NCI-H446 treated with DMSO at 0.1 percent for 48 hours (cell line): ENCODE measurements around the gene ZNF407.

Experiments used
- DNase-seq: peaks from one replicate; lab custom pipeline; 2025; lab: John Stamatoyannopoulos, UW

Gene ZNF407

DNA sequence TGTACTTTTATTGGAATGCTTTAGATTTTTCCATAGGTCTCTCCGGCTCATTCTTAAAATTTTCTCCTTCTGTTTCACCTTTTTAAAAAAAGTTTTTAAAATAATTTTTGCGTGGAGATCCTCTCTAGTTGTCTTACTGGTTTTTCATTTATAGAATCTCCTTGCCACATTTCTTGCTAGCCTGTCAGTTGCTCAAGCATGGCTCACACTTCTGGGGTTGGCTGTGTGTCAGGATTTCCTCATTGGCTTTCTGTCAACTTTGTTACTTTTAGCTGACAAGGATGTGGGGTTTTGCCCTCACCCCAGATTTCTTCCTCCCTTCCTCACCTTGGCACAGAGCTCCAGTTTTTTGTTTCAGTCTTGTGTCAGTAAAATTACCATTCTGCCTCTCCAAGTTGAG is 124.6 kb downstream of the ZNF407 start:
- DNase-seq, result no peak

DNA sequence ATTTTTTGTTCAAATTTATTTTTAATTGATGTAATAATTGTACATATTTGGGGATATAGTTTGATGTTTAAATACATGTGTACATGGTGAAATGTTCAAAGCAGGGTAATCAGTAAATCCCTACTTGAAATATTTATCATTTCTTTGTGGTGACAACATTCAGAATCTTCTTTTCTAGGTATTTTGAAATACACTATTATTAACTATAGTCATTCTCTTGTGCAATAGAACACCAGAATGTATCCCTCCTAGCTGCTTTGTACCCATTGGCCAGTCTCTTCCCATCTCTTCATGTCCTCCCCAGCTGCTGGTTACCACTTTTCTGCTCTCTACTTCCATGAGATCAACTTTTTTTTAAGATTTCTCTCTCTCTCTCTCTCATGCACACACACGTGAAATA is 126.5 kb downstream of the ZNF407 start:
- DNase-seq, result no peak

DNA sequence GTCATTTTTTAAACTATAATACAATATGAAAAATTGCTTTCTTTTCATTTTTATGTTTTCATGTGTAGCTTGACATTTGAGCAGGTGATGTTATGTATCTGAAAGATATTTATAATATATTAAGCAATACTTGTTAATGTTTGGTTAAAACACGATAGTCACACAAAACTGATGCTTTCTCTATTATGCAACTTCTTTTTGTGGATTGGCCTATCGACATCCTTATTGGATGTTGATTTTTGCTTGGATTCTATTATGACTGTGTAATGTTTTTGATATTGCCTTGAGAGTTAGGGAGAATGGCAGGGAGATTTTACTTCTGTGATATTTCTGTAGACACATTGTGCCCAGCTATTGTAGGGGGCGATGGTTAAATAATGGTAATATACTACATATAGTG is 128.0 kb downstream of the ZNF407 start:
- DNase-seq, result no peak

DNA sequence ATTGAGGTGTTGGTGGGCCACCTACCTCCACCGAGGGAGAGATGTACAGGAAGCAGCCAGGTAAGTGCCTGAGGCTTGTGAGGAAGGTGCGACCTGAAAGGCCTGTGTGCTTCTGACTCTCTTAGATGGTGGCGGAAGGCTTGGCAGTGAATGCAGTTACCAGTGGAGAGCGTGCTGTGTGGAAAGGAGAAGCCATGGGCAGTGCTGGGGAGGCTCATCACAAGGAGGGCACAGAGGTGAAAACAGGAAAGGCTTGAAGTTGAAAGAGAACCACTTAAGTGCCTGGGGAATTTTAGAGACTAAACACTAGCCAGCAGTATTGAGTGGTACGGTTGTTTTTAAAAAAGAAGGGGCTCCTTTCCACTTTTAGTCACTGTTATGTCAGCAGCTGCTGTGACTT is 130.9 kb downstream of the ZNF407 start:
- DNase-seq, result no peak

DNA sequence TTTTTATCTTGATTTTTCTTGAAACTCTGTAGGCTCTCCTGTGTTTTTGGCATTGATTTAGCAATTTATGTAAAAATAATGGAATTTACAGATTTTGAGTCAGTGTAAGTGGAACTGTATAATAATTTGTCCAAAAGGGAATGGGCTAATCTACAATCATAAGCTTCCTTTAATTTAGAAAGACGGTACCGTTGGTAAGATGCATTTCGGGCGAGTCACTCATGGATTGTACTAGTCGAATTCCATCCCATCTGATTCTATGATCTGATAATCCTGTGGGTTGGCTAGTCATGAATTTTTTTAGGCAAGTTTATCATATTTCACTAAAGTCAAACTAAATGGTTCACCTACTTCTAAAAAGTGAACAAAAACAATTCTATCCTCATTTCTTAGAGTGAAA is 133.4 kb downstream of the ZNF407 start:
- DNase-seq, result no peak

DNA sequence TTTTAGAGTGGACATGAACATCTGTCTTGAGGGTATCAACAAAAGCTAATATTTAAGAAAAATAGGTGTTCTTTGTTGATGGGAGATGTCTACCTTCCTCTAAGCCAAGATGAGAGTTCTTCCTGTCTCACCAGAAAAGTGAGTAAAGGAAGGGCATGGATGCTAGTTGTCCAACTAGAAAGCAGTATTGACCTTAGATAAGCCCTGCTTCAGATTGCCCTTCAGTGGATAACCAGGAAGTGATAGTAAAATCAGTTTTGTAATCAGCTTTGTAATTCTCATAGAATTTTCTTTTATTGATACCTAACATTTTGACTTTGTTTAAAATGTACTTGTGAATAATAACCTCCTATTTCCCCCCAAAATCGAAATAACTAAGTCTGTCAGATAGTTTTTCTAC is 134.7 kb downstream of the ZNF407 start:
- no peak for DNase-seq

DNA sequence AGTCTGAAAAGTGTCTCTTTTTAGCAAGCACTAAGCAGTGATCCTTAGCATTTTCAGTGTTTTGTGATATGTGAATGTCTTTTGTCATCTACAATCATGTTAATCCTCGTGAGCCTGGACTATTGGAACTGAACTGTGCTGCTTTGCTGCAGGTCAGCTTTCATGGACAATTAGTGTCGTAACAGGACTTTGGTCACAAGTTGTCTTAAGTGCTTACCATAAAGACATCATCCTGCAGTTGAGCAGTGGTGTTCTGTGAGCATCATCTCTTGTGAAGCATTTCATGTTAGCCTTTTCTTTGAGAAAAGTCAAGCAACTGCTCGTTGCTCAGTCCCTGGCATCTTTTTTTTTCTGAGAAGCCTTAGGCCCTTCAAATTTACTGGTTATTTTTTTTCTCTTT is 135.9 kb downstream of the ZNF407 start:
- no peak for DNase-seq

DNA sequence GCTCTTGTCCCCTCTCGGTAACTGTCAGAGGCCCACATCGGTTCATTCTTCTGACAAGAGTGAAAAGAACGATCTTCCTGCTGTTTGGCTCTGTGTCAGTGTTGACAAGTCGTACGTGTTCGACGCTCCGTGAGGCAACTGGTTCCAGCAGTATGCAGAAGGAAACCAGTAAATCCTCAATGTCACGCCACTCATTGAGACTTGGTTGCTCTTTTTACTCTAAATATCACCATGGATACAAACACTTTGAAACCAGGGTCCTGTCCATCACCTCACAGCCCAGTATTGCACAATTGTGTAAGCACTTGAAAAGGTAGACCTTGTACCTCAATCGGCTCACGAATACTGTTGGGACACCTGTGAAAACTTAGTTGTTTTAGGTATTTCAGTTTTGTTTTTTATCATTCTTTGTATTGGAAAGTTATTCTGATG is 136.4 kb downstream of the ZNF407 start:
- no peak for DNase-seq

DNA sequence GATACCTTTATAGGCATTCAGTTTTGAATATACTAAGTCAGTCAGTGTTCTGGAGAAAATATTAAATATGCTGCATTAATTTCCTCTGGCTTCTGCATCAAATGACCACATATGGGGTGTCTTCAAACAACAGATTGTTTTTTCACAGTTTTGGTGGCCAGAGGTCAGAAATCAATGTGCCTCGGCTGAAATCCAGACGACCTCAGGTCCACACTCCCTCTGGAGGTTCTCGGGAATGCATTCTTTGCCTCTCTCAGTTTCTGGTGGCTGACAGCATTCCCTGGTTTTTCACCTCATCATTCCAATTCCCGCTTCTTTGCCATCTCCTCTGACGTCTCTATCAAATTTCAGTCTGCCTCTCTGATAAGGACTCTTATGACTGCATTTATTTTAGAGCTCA is 142.3 kb downstream of the ZNF407 start:
- no peak for DNase-seq

DNA sequence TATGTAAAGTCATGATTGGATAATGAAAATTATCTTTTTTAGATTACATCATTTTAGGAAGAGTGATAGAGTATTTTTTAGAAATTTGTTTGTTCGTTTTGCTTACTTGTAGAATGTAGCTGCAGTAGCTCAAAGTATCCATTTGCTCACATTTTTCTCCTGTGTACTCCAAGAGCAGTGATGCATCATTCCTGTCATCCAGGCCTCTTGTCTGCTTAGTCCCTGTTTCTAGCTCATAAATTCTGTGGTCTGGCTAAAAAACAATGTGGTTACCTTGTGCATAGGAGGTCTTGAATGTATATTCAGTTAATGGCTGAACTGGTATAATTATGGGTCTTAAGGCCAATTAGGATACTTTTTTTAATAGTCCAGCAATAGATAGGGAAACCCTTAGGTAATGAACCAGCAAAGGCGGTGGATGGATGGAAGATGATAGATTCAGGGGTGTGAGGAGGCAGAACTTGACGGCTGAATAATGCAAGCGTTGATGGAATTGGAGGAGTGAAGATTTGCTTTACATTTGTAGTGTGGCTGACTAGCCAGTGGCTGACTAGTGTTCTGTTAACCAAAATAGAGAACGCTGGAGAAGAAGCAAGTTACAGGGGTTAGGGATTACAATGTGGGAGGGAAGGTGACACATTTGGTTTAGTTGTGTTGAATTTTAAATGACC is 145.0 kb downstream of the ZNF407 start:
- DNase-seq, result no peak

DNA sequence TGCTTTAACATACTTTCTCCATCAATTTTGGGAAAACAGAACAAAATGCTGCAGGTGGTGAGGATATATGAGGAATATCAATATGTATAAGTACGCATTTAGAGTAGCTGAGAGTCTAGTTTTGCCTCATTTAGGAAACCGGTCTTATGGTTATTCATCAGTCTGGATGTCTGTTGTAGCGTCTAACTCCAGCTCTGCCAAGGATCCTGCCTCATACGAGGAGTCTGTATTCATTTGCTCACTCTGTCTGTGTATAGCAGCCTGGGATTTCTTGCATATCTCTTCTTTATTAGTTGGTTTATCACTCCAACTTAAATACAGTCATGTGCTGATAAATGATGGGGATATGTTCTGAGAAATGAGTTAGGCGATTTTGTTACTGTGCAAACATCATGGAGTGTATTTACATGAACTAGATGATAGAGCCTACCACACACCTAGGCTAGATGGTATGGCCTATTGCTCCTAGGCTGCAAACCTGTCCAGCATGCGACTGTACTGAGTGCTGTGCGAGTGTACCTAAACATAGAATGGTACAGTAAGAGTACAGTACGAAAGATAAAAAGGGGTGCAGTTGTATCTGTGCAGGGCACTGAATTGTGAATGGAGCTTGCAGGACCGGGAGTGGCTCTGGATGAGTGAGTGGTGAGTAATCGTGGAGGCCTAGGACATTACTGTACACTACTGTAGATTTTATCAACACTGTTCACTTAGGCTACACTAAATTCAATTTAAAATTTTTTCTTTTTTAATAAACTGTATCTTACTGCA is 148.1 kb downstream of the ZNF407 start:
- DNase-seq, result no peak

DNA sequence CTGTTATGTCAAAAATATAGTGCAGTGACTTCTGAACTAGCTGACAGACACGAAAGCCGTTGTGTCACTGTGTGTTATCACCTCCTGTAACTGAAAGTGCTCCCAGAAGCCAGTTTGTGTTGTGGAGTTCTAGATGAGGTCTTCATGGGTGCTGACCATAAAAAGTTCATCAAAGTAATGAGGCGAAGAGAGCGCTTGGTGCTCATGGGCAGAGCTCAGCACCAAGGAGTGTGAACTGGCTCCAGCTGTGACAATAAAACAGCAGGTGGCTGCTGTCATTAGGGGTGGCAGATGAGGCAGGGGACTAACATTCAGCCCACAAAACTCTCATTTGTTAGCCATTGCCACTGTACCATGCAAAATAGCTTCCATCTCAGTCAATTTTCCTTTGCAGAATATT is 151.1 kb downstream of the ZNF407 start:
- DNase-seq, result no peak

DNA sequence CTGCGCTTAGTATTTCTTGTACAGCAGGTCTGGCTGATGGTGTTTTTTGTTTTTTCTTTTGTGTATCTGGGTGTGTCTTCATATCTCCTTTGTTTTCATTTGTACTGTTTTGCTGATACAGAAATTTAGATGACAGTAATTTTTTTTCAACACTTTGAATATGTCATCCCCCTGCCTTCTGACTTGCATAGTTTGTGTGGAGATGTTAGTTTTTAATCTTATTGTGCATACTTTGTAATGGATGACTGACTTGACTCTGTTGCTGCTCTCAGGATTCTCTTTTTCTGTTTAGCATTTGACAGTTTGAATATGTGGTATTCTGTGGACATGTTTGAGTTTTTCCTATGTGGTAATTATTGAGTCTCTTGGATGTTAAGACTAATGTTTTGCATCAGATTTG is 161.3 kb downstream of the ZNF407 start:
- no peak for DNase-seq

DNA sequence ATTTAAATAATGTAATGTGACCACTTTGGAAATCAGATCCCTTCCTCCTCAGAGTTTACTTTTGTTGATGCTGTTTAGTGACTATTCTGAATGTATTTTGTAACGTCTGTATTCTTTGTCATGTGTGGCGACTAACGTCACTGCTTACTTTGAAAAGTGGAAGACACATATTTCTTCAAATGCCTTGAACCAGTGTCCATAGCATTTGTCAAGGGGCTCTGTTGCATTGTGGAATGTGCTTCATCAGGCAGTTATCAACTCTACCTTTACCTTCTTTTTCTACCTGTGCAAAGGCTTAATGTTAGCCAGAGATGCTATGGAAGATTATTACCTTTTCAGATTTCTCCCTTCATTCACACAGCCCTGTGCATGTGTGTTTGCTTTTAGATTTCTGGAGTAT is 162.4 kb downstream of the ZNF407 start:
- DNase-seq, result no peak

DNA sequence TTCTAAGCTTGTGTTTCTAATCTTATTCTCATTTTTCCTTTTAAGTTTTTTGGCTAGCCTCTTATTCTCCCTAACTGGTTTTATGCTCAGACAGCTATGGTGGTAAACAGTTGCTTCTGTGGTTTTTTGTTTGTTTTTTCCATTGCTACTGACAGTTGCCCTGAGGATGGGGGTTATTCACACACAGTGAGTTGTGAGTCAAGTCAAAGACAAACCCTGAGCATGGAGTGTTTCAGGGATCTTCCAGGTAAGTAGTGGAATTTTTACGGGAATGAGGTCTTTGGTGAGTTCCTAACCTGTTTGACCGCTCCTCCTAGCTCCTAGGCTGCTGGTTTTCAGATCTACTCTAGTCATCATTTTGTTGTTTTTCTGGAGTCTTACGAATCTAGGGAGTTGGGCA is 162.8 kb downstream of the ZNF407 start:
- DNase-seq, result no peak

DNA sequence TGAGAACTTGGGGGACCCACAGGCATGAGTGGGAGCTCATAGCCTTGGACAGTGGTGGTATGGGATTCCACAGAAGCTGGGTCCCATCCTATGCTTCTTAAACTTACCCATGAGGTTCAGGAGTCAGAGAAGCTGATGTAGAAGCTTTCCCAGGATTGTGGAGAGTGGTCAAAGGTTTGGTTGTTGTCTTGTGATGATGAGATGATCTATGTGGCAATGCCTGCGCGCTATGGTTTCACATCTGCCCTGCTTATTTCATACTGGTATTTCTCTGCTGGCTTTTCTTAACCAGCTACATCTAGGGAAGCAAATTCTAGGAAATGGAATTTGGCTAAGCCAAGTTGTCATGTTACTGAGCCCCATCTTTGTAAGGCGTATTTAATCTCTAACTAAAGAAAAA is 168.6 kb downstream of the ZNF407 start:
- no peak for DNase-seq

DNA sequence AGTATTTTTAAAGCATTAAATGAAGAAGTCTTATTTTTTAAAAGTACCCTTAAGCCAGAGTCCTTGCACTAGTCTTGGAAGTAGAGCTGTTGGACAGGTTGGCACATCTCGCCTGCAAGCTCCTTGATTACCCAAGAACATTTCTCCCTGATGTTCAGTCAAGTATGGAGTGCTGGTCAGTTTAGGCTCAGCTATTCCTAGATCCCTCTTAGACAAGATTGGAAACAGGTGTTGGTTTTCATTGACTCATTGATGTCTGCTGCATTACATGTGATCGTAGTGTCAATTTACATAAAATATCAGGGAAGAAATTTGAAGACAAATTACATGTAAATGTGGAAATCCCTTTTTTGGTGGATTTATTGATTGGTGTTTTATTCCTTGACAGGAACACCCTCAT is 170.4 kb downstream of the ZNF407 start:
- DNase-seq, result no peak

DNA sequence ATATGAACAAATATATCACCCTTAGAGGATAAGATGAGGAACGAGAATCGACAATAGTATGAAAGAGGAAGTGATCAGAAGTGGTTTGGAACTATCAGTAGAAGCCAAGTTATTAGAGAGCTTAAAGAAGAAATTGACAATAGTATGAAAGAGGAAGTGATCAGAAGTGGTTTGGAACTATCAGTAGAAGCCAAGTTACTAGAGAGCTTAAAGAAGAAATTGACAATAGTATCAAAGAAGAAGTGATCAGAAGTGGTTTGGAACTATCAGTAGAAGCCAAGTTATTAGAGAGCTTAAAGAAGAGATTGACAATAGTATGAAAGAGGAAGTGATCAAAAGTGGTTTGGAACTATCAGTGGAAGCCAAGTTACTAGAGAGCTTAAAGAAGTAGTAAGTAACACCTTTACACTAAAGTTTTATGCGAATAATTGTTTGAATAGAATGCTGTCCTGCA is 175.5 kb downstream of the ZNF407 start:
- DNase-seq, result no peak

DNA sequence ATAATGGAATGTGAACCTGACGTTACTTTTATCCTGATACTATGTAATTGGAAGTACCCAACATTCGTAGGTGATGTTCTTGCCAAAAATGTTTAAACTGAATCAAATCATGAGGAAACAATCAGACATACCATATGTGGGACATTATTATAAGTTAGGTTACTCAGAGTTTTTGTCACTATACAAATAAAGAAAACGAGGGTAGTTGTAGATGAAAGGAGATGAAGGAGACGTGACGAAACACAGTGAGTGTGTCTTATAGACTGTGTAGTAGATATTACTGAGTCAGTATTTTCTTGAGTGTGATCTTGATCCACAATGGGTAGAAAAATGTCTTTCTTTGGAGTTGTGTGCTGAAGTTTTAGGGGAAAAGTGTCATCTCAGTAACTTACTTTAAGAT is 176.8 kb downstream of the ZNF407 start:
- no peak for DNase-seq

DNA sequence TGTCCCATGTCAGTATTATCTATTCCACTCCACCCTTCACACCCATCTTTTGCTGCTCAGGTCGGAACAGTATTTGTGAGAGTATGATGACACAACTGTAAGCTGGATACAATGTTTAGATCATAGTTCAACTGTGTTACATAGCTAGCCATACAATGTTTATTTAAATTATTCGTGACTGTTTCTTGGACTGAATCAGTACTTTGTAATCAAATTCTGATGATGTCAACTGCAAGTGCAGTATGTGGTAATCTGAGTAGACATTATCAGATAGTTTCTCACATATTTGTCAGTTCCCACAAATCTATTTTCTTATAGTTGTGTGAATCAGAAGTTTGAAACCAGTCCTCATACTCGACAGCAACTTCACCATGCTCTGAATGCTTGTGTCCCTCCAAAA is 177.6 kb downstream of the ZNF407 start:
- DNase-seq, result no peak

DNA sequence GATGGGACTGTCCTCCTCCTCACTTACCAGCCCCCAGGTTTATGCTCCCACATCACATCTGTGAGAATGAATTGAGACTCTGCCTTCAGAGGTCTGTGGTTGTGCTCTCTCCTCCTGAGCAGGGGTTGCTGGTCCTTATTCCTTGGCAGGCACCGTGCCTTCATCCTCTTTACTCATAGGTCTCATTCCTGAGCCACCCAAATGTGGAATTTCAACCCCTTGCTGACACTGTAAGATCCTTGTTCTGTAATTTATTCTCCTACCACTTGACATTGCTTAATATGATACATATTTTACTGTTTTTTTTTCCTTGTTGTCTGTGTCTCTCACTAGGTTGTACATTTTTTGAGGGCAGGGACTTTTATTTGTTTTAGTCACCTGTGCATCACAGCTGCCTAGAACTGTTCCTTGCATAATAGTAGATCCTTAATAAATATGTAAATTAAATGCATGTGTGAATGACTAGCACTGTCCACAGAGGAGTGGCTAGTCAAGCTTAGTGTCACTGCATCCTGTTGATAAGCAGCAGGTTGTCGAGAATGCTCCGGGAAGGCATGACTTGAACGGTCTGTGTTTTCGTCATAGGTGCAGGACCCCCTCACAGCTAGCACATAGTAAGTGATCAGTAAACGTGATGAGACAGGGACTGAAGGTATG is 180.6 kb downstream of the ZNF407 start:
- no peak for DNase-seq

DNA sequence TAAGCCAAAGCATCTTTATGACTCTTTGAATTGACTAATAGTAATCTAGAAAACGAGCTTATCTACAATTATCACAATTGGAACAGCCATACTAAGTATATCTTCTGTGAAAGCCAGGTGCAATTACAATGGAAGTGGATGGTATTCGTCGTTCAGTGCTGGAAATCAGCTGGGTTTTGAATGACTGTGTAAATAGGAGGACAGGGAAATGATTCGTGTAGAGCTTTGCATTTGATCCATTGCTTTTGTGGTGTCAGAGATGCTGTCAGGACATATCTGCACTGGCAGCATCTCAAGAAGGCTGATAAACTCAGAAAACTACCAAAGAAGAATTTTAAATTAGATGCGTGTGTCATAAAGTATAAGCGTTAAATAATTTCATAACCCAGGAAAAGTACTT is 187.1 kb downstream of the ZNF407 start:
- no peak for DNase-seq

DNA sequence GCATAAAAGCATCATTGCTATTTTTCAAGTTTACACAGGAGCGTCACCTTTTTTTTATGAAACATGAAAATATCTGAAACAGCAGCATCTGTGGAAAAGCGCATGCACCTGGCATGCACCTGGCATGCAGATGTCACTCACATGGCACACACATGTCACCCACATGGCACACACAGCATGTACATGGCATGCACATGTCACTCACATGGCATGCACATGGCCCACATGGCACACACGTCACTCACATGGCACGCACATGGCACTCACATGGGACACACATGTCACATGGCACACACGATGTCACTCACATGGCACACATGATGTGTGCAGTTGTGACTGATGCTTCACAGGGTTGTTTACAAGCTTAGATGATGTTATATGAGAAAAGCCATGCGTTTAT is 188.0 kb downstream of the ZNF407 start:
- no peak for DNase-seq
